K562 (cell line): ENCODE data around the gene BTF3L4. TPM values are rescaled to one million over a fixed set of nuclear protein-coding genes. Genes with fewer than 3 reads are reported as not detected.

ENCODE experiments used
- DMBX1 ChIP-seq: fragments of 250-450 bp; sonication (Bioruptor Pico); IDR thresholded peaks from 2 replicates; pipeline ENCODE4 v1.8.0; 2022; ENCODE audit warnings: inconsistent platforms, mild to moderate bottlenecking, moderate library complexity, borderline replicate concordance
- ESRRA ChIP-seq: fragments of 450-650 bp; IDR thresholded peaks from 2 replicates; pipeline ENCODE4 v1.6.1; 2014; ENCODE audit warnings: low read depth, mild to moderate bottlenecking, moderate library complexity, borderline replicate concordance
- NCOR1 ChIP-seq: fragments of 450-650 bp; IDR thresholded peaks from 2 replicates; pipeline ENCODE4 v1.6.1; 2016; ENCODE audit warnings: mild to moderate bottlenecking, moderate library complexity
- TEAD4 ChIP-seq, 2 experiments: sonication (generic) in 1 of 2; formaldehyde crosslinking in 1 of 2; IDR thresholded peaks; 2 replicates each; pipeline versions ENCODE4 v1.6.1 to v1.8.0; 2012 to 2022; ENCODE audit warnings: borderline replicate concordance in 1 of 2, inconsistent platforms in 1 of 2, low read length in 1 of 2, mild to moderate bottlenecking in 1 of 2, missing genetic modification reagents in 1 of 2
- polyA plus RNA-seq, 8 experiments: library from polyadenylated mRNA; depleted of rRNA in 4 of 8; stranded (reverse) in 5 of 8; unstranded in 3 of 8; fragments of >200 nt; fragmentation: Nextera tagmentation in 2 of 8; fragmentation: Illumina TruSeq in 1 of 8; extraction: Ambion mirVana in 2 of 8; extraction: Trizol in 1 of 8; gene quantifications; 2 replicates each; pipeline versions ENCODE4 v1.2.1 to v1.2.3, GENCODE V29; 2011 to 2014; ENCODE audit warnings: inconsistent platforms in 1 of 8, missing spikeins in 1 of 8
- total RNA-seq, 7 experiments: library from RNA; depleted of rRNA in 6 of 7; stranded (reverse); fragments of >200 nt in 6 of 7; fragmentation: Illumina TruSeq in 2 of 7; extraction: Trizol in 2 of 7; gene quantifications; 2 replicates each; pipeline versions ENCODE4 v1.2.1 to v1.2.3, GENCODE V29; 2011 to 2021; ENCODE audit warnings: low replicate concordance in 1 of 7
- TF ChIP-seq, protein P1 (sequence below): fragments of 200-600 bp; sonication (generic); IDR thresholded peaks from one replicate; pipeline ENCODE4 v1.6.1; 2012; ENCODE audit warnings: mild to moderate bottlenecking, low read depth, low read length, inconsistent platforms
- TF ChIP-seq, protein P2 (sequence below): fragments of 450-650 bp; IDR thresholded peaks from 2 replicates; pipeline ENCODE4 v1.6.1; 2017; ENCODE audit warnings: antibody characterized with exemption, mild to moderate bottlenecking
- TF ChIP-seq, protein P3 (sequence below): sonication (generic); formaldehyde crosslinking; IDR thresholded peaks from 2 replicates; pipeline ENCODE4 v1.8.1; 2022; ENCODE audit warnings: missing genetic modification reagents
- TF ChIP-seq, protein P4 (sequence below): sonication (generic); formaldehyde crosslinking; IDR thresholded peaks from 2 replicates; pipeline ENCODE4 v1.8.1; 2023; ENCODE audit warnings: mild to moderate bottlenecking, missing genetic modification reagents

The BTF3L4 gene
- total and polyA plus RNA-seq, 9 of the 15 experiments (the other 6 are each of a cell fraction or from before 2014, with no cell fraction given): 40.1 to 106 (median 88.8) TPM

DNA sequence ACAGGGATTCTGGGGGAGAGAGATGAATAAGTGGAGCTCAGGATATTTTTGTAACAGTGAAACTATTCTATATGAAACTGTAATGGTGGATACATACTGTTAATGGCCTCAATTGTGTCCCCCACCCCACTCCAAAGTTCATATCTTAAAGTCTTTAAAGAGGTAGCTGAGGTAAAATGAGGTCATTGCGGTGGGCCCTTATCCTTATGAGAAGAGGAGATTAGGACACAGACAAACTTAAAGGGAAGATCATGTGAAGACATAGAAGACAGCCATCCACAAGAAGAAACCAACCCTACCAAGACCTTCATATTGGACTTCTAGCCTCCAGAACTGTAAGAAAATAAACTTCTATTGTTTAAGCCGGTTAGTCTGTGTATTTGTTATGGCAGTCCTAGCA lies 10.9 kb upstream of the BTF3L4 start (continued):
- TF ChIP-seq, protein P1, sequence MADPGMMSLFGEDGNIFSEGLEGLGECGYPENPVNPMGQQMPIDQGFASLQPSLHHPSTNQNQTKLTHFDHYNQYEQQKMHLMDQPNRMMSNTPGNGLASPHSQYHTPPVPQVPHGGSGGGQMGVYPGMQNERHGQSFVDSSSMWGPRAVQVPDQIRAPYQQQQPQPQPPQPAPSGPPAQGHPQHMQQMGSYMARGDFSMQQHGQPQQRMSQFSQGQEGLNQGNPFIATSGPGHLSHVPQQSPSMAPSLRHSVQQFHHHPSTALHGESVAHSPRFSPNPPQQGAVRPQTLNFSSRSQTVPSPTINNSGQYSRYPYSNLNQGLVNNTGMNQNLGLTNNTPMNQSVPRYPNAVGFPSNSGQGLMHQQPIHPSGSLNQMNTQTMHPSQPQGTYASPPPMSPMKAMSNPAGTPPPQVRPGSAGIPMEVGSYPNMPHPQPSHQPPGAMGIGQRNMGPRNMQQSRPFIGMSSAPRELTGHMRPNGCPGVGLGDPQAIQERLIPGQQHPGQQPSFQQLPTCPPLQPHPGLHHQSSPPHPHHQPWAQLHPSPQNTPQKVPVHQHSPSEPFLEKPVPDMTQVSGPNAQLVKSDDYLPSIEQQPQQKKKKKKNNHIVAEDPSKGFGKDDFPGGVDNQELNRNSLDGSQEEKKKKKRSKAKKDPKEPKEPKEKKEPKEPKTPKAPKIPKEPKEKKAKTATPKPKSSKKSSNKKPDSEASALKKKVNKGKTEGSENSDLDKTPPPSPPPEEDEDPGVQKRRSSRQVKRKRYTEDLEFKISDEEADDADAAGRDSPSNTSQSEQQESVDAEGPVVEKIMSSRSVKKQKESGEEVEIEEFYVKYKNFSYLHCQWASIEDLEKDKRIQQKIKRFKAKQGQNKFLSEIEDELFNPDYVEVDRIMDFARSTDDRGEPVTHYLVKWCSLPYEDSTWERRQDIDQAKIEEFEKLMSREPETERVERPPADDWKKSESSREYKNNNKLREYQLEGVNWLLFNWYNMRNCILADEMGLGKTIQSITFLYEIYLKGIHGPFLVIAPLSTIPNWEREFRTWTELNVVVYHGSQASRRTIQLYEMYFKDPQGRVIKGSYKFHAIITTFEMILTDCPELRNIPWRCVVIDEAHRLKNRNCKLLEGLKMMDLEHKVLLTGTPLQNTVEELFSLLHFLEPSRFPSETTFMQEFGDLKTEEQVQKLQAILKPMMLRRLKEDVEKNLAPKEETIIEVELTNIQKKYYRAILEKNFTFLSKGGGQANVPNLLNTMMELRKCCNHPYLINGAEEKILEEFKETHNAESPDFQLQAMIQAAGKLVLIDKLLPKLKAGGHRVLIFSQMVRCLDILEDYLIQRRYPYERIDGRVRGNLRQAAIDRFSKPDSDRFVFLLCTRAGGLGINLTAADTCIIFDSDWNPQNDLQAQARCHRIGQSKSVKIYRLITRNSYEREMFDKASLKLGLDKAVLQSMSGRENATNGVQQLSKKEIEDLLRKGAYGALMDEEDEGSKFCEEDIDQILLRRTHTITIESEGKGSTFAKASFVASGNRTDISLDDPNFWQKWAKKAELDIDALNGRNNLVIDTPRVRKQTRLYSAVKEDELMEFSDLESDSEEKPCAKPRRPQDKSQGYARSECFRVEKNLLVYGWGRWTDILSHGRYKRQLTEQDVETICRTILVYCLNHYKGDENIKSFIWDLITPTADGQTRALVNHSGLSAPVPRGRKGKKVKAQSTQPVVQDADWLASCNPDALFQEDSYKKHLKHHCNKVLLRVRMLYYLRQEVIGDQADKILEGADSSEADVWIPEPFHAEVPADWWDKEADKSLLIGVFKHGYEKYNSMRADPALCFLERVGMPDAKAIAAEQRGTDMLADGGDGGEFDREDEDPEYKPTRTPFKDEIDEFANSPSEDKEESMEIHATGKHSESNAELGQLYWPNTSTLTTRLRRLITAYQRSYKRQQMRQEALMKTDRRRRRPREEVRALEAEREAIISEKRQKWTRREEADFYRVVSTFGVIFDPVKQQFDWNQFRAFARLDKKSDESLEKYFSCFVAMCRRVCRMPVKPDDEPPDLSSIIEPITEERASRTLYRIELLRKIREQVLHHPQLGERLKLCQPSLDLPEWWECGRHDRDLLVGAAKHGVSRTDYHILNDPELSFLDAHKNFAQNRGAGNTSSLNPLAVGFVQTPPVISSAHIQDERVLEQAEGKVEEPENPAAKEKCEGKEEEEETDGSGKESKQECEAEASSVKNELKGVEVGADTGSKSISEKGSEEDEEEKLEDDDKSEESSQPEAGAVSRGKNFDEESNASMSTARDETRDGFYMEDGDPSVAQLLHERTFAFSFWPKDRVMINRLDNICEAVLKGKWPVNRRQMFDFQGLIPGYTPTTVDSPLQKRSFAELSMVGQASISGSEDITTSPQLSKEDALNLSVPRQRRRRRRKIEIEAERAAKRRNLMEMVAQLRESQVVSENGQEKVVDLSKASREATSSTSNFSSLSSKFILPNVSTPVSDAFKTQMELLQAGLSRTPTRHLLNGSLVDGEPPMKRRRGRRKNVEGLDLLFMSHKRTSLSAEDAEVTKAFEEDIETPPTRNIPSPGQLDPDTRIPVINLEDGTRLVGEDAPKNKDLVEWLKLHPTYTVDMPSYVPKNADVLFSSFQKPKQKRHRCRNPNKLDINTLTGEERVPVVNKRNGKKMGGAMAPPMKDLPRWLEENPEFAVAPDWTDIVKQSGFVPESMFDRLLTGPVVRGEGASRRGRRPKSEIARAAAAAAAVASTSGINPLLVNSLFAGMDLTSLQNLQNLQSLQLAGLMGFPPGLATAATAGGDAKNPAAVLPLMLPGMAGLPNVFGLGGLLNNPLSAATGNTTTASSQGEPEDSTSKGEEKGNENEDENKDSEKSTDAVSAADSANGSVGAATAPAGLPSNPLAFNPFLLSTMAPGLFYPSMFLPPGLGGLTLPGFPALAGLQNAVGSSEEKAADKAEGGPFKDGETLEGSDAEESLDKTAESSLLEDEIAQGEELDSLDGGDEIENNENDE: no peak
- TF ChIP-seq NCOR1 (no peak; the same call in 1 of the 2 replicates), DMBX1 (CRISPR knock-in tag) (no peak), TEAD4 (IDR thresholded peaks at IDR 0.05; ENCODE audit: low read length) (peak; percentile 38; the same call in 1 of the 2 replicates), TEAD4 (CRISPR knock-in tag; IDR thresholded peaks at IDR 0.05; ENCODE audit: borderline replicate concordance) (no peak), ESRRA (peak; percentile 68; the same call in 1 of the 2 replicates)
- TF ChIP-seq, protein P2, sequence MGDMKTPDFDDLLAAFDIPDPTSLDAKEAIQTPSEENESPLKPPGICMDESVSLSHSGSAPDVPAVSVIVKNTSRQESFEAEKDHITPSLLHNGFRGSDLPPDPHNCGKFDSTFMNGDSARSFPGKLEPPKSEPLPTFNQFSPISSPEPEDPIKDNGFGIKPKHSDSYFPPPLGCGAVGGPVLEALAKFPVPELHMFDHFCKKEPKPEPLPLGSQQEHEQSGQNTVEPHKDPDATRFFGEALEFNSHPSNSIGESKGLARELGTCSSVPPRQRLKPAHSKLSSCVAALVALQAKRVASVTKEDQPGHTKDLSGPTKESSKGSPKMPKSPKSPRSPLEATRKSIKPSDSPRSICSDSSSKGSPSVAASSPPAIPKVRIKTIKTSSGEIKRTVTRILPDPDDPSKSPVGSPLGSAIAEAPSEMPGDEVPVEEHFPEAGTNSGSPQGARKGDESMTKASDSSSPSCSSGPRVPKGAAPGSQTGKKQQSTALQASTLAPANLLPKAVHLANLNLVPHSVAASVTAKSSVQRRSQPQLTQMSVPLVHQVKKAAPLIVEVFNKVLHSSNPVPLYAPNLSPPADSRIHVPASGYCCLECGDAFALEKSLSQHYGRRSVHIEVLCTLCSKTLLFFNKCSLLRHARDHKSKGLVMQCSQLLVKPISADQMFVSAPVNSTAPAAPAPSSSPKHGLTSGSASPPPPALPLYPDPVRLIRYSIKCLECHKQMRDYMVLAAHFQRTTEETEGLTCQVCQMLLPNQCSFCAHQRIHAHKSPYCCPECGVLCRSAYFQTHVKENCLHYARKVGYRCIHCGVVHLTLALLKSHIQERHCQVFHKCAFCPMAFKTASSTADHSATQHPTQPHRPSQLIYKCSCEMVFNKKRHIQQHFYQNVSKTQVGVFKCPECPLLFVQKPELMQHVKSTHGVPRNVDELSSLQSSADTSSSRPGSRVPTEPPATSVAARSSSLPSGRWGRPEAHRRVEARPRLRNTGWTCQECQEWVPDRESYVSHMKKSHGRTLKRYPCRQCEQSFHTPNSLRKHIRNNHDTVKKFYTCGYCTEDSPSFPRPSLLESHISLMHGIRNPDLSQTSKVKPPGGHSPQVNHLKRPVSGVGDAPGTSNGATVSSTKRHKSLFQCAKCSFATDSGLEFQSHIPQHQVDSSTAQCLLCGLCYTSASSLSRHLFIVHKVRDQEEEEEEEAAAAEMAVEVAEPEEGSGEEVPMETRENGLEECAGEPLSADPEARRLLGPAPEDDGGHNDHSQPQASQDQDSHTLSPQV: no peak
- TF ChIP-seq, protein P3, sequence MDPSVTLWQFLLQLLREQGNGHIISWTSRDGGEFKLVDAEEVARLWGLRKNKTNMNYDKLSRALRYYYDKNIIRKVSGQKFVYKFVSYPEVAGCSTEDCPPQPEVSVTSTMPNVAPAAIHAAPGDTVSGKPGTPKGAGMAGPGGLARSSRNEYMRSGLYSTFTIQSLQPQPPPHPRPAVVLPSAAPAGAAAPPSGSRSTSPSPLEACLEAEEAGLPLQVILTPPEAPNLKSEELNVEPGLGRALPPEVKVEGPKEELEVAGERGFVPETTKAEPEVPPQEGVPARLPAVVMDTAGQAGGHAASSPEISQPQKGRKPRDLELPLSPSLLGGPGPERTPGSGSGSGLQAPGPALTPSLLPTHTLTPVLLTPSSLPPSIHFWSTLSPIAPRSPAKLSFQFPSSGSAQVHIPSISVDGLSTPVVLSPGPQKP (CRISPR knock-in tag): no peak
- TF ChIP-seq, protein P4, sequence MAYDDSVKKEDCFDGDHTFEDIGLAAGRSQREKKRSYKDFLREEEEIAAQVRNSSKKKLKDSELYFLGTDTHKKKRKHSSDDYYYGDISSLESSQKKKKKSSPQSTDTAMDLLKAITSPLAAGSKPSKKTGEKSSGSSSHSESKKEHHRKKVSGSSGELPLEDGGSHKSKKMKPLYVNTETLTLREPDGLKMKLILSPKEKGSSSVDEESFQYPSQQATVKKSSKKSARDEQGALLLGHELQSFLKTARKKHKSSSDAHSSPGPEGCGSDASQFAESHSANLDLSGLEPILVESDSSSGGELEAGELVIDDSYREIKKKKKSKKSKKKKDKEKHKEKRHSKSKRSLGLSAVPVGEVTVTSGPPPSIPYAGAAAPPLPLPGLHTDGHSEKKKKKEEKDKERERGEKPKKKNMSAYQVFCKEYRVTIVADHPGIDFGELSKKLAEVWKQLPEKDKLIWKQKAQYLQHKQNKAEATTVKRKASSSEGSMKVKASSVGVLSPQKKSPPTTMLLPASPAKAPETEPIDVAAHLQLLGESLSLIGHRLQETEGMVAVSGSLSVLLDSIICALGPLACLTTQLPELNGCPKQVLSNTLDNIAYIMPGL: no peak
